SU-DHL-6 (cell line): ENCODE data around the gene HASPIN.

Source experiments
- H2AFZ ChIP-seq: fragments of 200-600 bp; sonication (generic); 2 replicates; pipeline ENCODE4 v1.6.1; 2014; ENCODE audit warnings: low read depth, mild to moderate bottlenecking, moderate library complexity, mixed read lengths, antibody characterized with exemption, low read length; ENCODE audit not compliant: severe bottlenecking
- H3F3A ChIP-seq: fragments of 200-600 bp; shearing (Covaris generic); 2 replicates; pipeline ENCODE4 v1.6.0; 2016; ENCODE audit warnings: antibody characterized with exemption, mild to moderate bottlenecking; ENCODE audit not compliant: insufficient read depth
- H3K27ac ChIP-seq: fragments of 200-600 bp; sonication (generic); 2 replicates; pipeline ENCODE4 v1.5.1; 2016; ENCODE audit warnings: low read depth, mild to moderate bottlenecking, low read length, moderate library complexity, mixed read lengths
- H3K27me3 ChIP-seq: fragments of 200-600 bp; sonication (generic), shearing (Covaris generic); 2 replicates; pipeline ENCODE4 v1.6.0; 2014; ENCODE audit warnings: mild to moderate bottlenecking, low read length
- H3K36me3 ChIP-seq: fragments of 200-600 bp; sonication (generic); 2 replicates; pipeline ENCODE4 v1.6.1; 2014; ENCODE audit warnings: mild to moderate bottlenecking, low read length, mixed read lengths
- H3K4me2 ChIP-seq: fragments of 300-600, 200-600 bp; shearing (Covaris generic), sonication (generic); 2 replicates; pipeline ENCODE4 v1.6.0; 2014; ENCODE audit warnings: low read length, low read depth, mild to moderate bottlenecking; ENCODE audit not compliant: poor library complexity, severe bottlenecking
- H3K4me3 ChIP-seq: fragments of 200-600 bp; sonication (generic); 2 replicates; pipeline ENCODE4 v1.5.1; 2014; ENCODE audit warnings: antibody characterized with exemption, low read length, mild to moderate bottlenecking, mixed read lengths; ENCODE audit not compliant: insufficient read depth, poor library complexity, severe bottlenecking
- H3K79me2 ChIP-seq: fragments of 200-600 bp; sonication (generic); 2 replicates; pipeline ENCODE4 v1.6.1; 2014; ENCODE audit warnings: mild to moderate bottlenecking, low read length, moderate library complexity; ENCODE audit not compliant: insufficient read depth
- H3K9ac ChIP-seq: fragments of 200-600 bp; sonication (generic); 2 replicates; pipeline ENCODE4 v1.7.0; 2014; ENCODE audit warnings: mild to moderate bottlenecking, low read length
- H3K9me2 ChIP-seq: fragments of 200-600 bp; sonication (generic); replicated peaks from 2 replicates; pipeline ENCODE4 v1.6.1; 2014; ENCODE audit warnings: low read length; ENCODE audit not compliant: insufficient read depth
- H3K9me3 ChIP-seq: fragments of 200-600 bp; sonication (generic); 2 replicates; pipeline ENCODE4 v1.6.1; 2014; ENCODE audit warnings: low read length, mixed read lengths; ENCODE audit not compliant: insufficient read depth
- H4K20me1 ChIP-seq: fragments of 200-600 bp; sonication (generic); 2 replicates; pipeline ENCODE4 v1.6.1; 2014; ENCODE audit warnings: low read depth, mild to moderate bottlenecking, antibody characterized with exemption, low read length, moderate library complexity, mixed read lengths
- CTCF ChIP-seq: fragments of 200-600 bp; sonication (generic); IDR thresholded peaks from one replicate; pipeline ENCODE4 v1.5.1; 2017; ENCODE audit warnings: antibody characterized with exemption, mild to moderate bottlenecking, low read length, moderate library complexity; ENCODE audit not compliant: insufficient read depth, poor library complexity, severe bottlenecking
- EZH2phosphoT487 ChIP-seq: fragments of 200-600 bp; sonication (generic), shearing (Covaris generic); conservative IDR thresholded peaks from 2 replicates; pipeline ENCODE4 v1.6.1; 2018; ENCODE audit warnings: mild to moderate bottlenecking, antibody characterized with exemption, low read length, moderate library complexity, mixed read lengths

Gene HASPIN

DNA sequence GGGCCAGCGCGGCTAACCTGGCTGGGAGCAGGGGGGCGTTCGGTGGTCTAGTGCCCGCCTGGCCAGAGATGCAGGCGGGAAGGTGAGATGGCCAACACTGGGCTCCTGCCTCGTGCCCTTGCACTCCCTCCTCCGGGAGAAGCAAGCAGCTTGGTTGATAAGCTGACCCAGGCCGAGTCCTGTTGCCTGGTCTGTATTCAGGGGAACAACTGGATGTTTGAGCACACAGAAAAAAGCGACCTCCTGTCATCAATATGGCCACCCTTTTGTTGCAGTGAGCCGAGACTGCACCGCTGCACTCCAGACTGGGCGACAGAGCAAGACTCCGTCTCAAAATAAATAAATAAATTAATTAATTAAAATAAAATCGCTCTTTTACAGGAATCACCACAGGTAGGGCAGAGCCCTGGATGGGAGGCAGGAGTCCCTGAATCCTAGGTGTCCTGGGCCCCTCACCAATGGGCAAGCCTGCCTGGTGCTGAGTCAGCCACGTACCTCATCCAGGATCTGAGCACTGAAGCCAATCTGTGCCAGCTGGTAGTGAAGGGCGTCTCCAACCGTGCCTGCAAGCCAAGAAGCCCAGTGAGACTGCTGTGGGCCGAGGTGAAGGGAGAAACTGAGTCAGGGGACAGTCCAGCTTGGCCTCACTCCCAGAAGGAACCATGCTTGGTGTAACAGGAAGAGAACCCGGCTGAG, 31.8 kb downstream of the HASPIN start:
- no peaks in the 10 kb centered on the region for H3K36me3 ChIP-seq
- H3K27ac ChIP-seq: no peak overlapping the region
- H3K9me3 ChIP-seq: peaks cover 4% of the 10 kb centered on the region; the same call in 1 of the 2 replicates
- H3K9me2 ChIP-seq: no peaks in the 10 kb centered on the region
- H3K4me3 ChIP-seq: no peak overlapping the region
- H3K27me3 ChIP-seq: no peaks in the 10 kb centered on the region
- H4K20me1 ChIP-seq: no peaks in the 10 kb centered on the region
- H3K9ac ChIP-seq: peak overlapping the region; percentile 41; the same call in 1 of the 2 replicates
- H3K4me2 ChIP-seq: peak overlapping the region; percentile 27
- H2AFZ ChIP-seq: peak overlapping the region; percentile 92
- TF ChIP-seq CTCF: no peak
- TF ChIP-seq EZH2phosphoT487: no peak
- H3F3A ChIP-seq: peaks cover 6% of the 10 kb centered on the region; the same call in 1 of the 2 replicates
- H3K79me2 ChIP-seq: no peaks in the 10 kb centered on the region

DNA sequence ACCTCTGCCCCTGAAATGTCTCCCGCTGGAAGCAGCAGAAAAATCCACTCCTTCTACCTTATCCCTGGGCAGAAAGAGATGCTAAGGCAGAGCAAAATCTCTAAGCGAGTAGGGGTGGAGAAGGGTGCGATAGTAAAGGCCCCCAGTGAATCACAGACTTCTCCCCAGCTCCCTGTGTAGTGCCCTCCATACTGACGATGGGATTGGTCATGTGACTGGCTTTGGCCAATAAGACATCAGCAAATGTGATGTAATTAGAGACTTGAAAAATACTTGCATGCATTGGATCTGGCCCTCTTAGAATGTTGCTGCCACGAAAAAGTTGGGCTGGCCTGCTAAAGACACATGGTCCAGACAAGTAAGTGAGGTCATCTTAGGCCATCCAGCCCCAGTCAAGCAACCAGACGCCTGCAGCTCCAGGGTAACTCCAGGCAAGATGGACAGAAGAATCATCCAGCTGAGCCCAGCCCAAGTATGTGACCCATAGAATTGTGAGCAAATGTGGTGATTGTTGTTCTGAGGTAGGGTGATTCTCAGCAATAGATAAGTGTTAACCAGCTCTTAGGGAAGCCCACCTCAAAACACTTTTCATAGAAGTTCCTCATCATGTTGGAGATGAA, 36.0 kb downstream of the HASPIN start:
- Histone ChIP-seq H3K9me2 (no peaks in the 10 kb centered on the region), H3K36me3 (no peaks in the 10 kb centered on the region), H3F3A (peaks cover 6% of the 10 kb centered on the region; the same call in 1 of the 2 replicates), H3K4me2 (no peak overlapping the region), H2AFZ (no peak overlapping the region), H4K20me1 (no peaks in the 10 kb centered on the region), H3K79me2 (no peaks in the 10 kb centered on the region), H3K4me3 (no peak overlapping the region), H3K9ac (no peak overlapping the region), H3K27ac (no peak overlapping the region), H3K9me3 (peaks cover 4% of the 10 kb centered on the region; the same call in 1 of the 2 replicates), H3K27me3 (no peaks in the 10 kb centered on the region)
- TF ChIP-seq EZH2phosphoT487 (no peak), CTCF (no peak)

DNA sequence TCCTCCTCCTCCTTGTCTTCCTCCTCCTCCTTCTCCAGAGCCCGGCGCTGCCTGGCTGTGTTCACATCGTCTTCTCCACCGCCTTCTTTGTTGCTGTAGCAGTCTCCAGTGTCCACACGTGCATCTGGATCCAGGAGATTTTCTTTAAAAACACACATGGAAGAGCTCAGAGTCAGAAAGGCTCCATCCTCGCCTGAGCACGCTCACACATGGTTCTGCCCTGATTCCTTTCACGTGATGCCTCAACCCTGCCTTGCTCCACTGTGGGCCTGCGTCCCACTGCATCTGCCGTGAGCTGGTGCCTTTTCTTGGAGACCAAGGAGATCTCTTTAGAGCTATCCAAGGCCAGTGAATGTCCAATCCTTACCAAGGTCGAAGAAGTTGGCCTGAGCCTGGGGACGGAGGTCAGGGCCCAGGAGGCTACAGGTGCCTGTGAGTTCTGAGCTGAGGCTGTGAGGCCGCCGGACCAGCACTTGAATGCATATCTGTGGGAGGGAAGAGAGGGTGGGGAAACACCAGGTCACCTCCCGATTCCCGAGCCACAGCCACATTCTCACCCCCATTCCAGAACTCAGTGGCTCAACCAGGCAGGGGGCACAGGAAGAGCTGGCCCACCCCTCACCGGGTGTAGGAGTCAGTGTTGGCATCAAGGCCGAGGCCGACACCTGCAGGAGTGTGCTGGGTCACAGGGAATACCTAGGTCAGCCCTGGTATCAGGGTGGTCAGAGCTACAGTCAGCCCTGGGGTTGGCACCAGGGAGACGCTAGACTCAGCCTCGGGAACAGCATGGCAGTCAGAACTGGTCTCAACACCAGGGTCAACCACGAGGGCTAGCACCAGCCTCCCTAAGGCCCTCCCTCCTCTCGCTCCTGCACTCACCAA, 37.6 kb downstream of the HASPIN start:
- Histone ChIP-seq H3K27me3 (no peaks in the 10 kb centered on the region), H3K9me2 (no peaks in the 10 kb centered on the region), H3K9ac (no peak overlapping the region), H3K4me3 (no peak overlapping the region), H2AFZ (no peak overlapping the region), H3K27ac (no peak overlapping the region), H3K9me3 (peaks cover 4% of the 10 kb centered on the region; the same call in 1 of the 2 replicates), H4K20me1 (no peaks in the 10 kb centered on the region), H3K79me2 (no peaks in the 10 kb centered on the region), H3K36me3 (no peaks in the 10 kb centered on the region), H3K4me2 (no peak overlapping the region), H3F3A (no peaks in the 10 kb centered on the region)
- TF ChIP-seq CTCF (no peak), EZH2phosphoT487 (no peak)
